Epithelial cell of proximal tubule (primary cell): ENCODE results near the gene ADCY7. TPM values are rescaled to one million over a fixed set of nuclear protein-coding genes. Genes with fewer than 3 reads are reported as not detected.

Experiments
- DNase-seq: peaks from one replicate; pipeline ENCODE4 v3.0.0-alpha.2; 2011; ENCODE audit warnings: low read depth
- H3K4me3 ChIP-seq: 2 replicates; pipeline ENCODE4 v1.5.1; 2011; ENCODE audit warnings: low read depth, mild to moderate bottlenecking, low read length
- total RNA-seq: library from RNA; depleted of rRNA; stranded (reverse); fragments of >200 nt; gene quantifications from 2 replicates; pipeline ENCODE4 v1.2.3, GENCODE V29; 2015
- TF ChIP-seq, protein P1 (sequence below): conservative IDR thresholded peaks from 2 replicates; pipeline ENCODE4 v1.5.1; 2012; ENCODE audit warnings: low read depth, mild to moderate bottlenecking, low read length

The ADCY7 gene
- total RNA-seq, 1 donor from 2014 or later: 33.4 TPM

- no peak for DNase-seq
- TF ChIP-seq, protein P1, sequence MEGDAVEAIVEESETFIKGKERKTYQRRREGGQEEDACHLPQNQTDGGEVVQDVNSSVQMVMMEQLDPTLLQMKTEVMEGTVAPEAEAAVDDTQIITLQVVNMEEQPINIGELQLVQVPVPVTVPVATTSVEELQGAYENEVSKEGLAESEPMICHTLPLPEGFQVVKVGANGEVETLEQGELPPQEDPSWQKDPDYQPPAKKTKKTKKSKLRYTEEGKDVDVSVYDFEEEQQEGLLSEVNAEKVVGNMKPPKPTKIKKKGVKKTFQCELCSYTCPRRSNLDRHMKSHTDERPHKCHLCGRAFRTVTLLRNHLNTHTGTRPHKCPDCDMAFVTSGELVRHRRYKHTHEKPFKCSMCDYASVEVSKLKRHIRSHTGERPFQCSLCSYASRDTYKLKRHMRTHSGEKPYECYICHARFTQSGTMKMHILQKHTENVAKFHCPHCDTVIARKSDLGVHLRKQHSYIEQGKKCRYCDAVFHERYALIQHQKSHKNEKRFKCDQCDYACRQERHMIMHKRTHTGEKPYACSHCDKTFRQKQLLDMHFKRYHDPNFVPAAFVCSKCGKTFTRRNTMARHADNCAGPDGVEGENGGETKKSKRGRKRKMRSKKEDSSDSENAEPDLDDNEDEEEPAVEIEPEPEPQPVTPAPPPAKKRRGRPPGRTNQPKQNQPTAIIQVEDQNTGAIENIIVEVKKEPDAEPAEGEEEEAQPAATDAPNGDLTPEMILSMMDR: no peak
- H3K4me3 ChIP-seq: no peak overlapping the region
Observed at GRCh38 chr16:50309156-50309526, 42.8 kb downstream of the ADCY7 start.

- DNase-seq: no peak
- TF ChIP-seq, protein P1: no peak
- no peak overlapping the region for H3K4me3 ChIP-seq
Observed at GRCh38 chr16:50309527-50310307, 43.4 kb downstream of the ADCY7 start.

DNA sequence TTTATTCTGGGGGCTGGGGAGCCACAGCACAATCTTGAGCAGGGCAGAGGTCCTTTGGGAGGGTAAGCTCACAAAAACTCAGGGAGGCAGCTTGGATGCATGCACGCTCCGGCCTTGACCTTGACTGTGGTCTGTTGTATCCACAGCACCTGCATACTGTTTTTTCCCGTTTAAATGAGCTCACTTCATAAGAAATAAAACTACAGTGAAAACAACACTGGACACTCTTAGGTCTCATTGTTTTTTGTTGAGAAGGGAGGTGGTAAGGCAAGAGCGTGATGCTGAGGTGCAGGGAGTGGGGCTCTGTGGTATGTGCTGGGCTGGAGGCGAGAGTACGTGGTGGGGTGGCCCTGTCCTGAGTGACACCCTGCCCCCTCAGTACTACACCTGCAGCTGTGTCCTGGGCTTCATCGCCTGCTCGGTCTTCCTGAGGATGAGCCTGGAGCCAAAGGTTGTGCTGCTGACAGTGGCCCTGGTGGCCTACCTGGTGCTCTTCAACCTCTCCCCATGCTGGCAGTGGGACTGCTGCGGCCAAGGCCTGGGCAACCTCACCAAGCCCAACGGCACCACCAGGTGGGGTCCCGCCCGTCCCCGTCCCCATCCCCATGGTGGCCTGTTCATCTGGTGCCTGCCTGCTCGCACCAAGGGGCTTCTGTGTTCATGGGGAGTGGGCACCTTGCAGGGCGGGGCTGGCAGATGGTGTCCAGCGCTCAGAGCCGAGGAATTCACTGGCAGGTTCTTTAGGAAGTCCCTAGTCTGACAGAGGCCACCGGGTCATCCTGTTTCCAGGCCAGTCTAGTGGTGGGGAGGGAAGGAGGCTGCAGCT is 44.2 kb downstream of the ADCY7 start:
- TF ChIP-seq, protein P1: no peak
- H3K4me3 ChIP-seq: no peak overlapping the region
- DNase-seq: no peak

DNA sequence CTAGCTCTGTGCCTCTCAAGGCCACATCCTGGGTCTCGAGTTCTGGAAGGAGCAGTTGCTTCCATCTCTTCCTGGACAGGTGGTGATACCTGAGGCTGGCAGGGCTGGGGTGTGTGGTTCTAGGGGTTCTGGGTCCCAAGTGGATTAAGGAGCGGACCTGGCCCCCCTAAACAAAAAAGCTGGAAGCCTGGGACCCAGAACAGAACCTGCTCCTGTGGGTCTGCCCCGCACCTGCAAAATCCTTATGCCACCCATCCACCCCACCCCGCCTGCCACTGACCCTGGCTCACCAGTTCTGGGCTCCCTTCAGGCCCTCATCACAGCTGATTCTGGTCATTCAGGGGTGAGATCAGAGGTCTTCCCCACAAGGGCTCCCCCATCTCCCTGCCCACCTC is 44.8 kb downstream of the ADCY7 start:
- TF ChIP-seq, protein P1: no peak
- no peak for DNase-seq
- no peak overlapping the region for H3K4me3 ChIP-seq

DNA sequence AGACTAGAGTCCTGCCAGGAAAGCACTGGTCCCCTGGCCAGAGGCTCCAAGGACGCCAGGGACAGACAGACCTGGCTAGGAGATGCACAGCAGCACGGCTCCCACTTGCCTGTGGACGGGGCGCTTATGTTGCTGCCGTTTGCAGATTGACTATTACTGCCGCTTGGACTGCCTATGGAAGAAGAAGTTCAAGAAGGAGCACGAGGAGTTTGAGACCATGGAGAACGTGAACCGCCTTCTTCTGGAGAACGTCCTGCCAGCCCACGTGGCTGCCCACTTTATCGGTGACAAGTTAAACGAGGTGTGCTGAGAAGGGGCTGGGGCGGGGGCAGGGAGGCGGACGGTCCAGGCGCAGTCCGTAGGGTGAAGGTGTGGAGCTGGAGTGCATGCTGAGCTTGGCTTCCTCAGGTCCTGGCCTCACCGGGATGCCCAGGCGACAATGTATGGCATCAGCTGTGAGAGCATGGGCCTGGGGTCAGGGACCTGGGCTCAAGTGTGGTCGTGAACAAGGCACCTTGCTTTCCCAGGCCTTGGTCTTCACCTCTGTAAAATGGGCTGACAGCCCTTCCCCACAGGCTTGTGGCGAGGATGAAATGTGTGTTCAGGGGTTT is 45.6 kb downstream of the ADCY7 start:
- no peak overlapping the region for H3K4me3 ChIP-seq
- no peak for DNase-seq
- TF ChIP-seq, protein P1: no peak

GRCh38 chr16:50313596-50314478 is 47.5 kb downstream of the ADCY7 start:
- H3K4me3 ChIP-seq: no peak overlapping the region
- TF ChIP-seq, protein P1: no peak
- no peak for DNase-seq
